Suprapubic skin (tissue), 4 donors: ENCODE data around the gene CHMP2A.

Experiments used
- POLR2A ChIP-seq, 2 donors: fragments of 450-650 bp; IDR thresholded peaks; one replicate each; pipeline ENCODE4 v1.6.1; 2017; ENCODE audit warnings: antibody characterized with exemption in 2 of 2, mild to moderate bottlenecking in 2 of 2, moderate library complexity in 2 of 2
- POLR2AphosphoS5 ChIP-seq, 3 donors: sonication (generic); formaldehyde crosslinking; IDR thresholded peaks; one replicate each; pipeline ENCODE4 v1.6.1; 2017; ENCODE audit warnings: antibody characterized with exemption in 3 of 3
- TF ChIP-seq, protein P1 (sequence below), 2 donors: fragments of 200-600 bp in 1 of 2; fragments of 450-650 bp in 1 of 2; sonication (generic) in 1 of 2; IDR thresholded peaks; one replicate each; pipeline ENCODE4 v1.5.1; 2016 to 2019; ENCODE audit warnings: antibody characterized with exemption in 2 of 2, mild to moderate bottlenecking in 1 of 2, moderate library complexity in 1 of 2

DNA sequence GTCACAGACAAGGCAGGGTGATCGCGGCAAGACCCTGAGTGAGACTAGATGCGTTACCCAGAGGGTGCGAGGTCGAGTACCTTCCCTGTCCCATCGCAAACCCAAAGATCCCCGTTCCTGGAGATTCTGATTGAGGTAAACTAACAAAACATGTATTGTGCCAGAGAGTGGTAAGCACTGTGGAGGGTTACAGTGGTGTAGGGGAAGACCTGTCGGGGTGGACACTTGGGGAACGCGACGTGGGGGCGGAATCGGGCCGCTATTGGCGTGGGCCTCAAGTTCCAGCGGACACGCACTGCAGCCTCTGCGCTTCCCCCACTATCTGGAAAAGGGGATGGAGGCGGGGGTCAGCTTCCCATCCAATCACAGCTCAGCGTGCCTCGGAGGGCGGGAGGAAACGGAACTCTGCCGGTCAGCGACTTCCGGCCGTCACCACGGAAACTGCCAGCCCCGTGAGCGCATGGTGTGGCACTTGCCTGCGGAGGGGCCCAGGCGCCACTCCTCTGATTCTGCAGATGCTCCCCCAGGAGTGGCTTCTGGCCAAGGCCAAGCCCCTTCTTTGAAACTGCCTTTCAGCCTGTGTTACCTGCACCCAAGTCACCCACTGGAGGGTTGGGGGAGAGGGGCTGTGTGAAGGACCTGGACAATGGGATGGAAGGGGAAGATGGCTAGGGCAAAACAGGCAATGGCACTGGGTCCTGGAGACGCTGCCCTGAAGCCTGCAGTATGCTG is 4.5 kb upstream of the CHMP2A start:
- TF ChIP-seq POLR2A (IDR thresholded peaks at IDR 0.05) = peak in 1 of 2 donors; percentile 76
- TF ChIP-seq POLR2AphosphoS5 (IDR thresholded peaks at IDR 0.05) = no peak
- TF ChIP-seq, protein P1, sequence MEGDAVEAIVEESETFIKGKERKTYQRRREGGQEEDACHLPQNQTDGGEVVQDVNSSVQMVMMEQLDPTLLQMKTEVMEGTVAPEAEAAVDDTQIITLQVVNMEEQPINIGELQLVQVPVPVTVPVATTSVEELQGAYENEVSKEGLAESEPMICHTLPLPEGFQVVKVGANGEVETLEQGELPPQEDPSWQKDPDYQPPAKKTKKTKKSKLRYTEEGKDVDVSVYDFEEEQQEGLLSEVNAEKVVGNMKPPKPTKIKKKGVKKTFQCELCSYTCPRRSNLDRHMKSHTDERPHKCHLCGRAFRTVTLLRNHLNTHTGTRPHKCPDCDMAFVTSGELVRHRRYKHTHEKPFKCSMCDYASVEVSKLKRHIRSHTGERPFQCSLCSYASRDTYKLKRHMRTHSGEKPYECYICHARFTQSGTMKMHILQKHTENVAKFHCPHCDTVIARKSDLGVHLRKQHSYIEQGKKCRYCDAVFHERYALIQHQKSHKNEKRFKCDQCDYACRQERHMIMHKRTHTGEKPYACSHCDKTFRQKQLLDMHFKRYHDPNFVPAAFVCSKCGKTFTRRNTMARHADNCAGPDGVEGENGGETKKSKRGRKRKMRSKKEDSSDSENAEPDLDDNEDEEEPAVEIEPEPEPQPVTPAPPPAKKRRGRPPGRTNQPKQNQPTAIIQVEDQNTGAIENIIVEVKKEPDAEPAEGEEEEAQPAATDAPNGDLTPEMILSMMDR (IDR thresholded peaks at IDR 0.05) = no peak
